Activated CD4-positive, alpha-beta T cell treated with anti-CD3 and anti-CD28 coated beads, Interleukin-2, amount 50 U/mL, for 4 hours (primary cell): Measurements from ENCODE around the gene COG5.

ENCODE experiments used
- DNase-seq, 2 experiments: peaks; one replicate each; pipeline ENCODE4 v3.0.0-alpha.2; 2020

The COG5 gene

DNA sequence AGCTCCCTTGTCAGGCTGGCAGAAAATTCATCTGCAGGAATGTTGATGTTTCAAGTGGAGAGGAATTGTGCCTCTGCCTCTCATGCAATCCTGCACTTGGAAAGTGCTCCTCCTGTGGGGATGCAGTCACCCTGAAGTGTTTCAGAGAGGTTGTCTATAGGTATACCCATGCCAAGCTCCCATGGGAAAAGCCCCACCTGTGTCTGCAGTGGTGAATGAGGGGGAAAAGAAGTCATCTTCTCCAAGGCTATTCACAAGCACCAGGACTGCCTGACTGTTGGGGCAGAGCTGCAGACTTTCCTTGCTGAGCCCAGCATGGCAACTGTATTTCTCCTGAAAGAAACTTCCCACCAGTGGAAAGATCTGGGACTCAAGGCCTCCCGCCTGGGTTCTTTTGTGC, 58.4 kb downstream of the COG5 start:
- DNase-seq = no peak

DNA sequence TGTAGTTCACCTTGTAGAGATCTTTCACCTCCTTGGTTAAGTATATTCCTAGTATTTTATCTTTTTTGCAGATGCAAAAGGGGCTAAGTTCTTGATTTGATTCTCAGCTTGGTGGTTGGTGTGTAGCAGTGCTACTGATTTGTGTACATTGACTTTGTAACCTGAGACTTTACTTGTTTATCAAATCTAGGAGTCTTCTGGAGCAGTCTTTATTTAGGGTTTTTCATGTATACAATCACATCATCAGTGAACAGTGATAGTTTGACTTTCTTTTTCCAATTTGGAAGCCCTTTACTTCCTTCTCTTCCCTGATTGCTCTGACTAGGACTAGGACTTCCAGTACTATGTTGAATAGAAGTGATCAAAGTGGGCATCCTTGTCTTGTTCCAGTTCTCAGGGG, 60.0 kb downstream of the COG5 start:
- no peak for DNase-seq

DNA sequence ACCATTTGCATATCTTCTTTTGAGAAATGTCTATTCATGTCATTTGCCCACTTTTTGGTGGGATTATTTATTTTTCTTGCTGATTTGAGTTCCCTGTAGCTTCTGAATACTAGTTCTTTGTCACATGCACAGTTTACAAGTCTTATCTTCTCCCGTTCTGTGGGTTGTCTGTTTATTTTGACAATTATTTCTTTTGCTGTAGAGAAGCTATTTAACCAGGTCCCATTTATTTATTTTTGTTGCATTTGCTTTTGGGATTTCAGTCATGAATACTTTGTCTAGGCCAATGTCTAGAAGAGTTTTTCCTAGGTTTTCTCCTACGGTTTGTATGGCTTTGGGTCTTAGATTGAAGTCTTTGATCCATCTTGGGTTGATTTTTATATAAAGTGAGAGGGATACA, 60.9 kb downstream of the COG5 start:
- DNase-seq = no peak

DNA sequence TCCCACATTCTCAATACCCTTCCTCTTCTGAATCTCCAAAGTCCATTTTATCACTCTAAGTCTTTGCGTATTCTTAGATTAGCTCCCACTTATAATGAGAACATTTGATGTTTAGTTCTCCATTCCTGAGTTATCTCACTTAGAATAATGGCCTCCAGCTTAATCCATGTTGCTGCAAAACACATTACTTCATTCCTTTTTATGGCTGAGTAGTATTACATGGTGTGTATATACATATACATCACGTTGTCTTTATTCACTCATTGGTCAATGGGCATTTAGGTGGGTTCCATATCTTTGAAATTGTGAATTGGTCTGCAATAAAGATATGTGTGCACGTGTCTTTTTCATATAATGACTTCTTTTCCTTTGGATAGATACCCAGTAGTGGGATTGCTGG, 61.6 kb downstream of the COG5 start:
- no peak for DNase-seq

DNA sequence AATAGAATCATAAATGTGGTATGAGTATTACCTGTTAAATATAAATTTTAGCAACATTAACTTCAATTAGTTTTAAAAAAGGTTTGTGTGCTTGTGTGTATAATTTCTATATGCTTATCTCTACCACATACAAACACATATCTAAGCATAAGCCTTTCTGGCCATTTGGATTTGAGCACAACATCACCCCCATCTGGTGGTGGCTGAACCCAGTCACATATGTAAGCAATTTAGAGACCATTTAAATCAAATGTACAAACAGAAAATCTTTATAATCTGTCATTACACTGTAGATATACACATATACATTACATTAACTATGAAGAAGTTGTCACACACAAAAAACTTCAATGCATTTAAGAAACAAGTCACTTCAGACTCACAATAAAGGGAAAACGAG, 62.1 kb downstream of the COG5 start:
- peak in 1 of 2 experiments; percentile 7 for DNase-seq

DNA sequence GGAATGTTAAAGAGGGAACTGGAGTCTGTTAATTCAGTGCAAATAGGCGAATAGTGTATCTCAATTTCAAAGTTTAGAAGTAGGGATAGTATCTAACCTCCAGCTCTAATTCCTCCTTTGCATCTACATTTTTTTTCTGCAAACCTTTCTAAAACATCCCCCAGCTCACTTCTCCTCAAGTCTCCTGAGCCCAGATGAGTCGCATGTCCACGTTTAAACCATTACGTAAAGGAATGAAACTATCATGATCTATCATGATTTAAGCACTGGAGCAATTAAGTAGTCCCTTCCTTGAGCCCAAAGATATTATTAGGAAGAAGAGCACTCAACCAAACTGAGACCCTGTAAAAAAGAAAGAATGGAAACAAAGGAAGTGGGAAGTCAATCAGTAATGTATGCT, 64.0 kb downstream of the COG5 start:
- no peak for DNase-seq

DNA sequence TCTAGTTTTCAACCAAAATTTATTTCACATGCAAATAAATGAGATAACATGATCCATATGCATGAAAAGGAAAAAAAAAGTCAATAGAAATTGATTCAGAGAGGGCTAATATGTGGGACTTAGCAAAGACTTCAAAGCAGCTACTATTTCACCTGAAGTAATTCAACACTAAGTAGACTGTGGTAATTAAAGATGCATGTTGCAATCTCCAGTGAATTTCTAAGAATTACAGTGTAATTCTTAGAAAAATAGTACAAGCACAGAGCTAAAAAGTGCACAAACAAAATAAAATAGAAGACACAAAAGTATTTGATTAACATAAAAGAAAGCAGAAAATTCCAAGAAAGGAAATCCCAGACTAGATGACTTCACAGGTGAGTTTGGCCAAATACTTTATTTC, 68.2 kb downstream of the COG5 start:
- no peak for DNase-seq

DNA sequence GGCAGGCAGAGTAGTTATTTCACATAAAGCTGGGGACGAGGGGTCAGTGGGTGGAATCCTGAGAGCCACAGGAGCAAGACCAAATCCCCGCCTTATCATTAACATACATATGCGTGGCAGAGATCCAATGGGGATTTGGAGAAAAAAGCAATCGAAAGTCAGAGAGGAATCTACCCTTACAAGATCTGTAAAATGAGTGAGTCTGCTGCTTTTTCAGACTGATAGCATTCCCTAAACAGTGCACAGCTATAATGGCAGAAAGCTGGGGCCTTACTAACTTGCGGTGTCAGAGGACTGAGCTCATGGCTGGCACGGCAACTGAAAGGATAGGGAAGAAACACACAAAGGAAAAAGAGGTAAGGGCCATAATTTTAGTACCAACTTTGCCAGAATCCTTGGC, 68.8 kb downstream of the COG5 start:
- no peak for DNase-seq

DNA sequence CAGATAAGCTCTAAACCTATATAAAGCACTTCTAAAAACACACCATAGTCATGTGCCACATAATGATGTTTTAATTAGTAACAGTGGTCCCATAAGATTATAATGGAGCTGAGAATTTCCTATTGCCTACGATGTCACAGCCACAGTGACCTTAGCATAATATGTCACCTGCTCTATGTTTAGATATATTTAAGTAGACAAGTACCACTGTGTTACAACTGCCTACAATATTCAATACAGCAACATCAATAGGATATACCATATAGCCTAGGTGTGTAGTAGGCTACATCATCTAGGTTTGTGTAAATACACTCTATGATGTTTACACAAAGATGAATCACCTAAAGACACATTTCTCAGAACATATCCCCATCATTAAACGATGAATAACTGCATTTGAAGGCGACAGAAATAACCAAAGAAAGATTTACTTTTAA, 69.4 kb downstream of the COG5 start:
- DNase-seq = no peak

DNA sequence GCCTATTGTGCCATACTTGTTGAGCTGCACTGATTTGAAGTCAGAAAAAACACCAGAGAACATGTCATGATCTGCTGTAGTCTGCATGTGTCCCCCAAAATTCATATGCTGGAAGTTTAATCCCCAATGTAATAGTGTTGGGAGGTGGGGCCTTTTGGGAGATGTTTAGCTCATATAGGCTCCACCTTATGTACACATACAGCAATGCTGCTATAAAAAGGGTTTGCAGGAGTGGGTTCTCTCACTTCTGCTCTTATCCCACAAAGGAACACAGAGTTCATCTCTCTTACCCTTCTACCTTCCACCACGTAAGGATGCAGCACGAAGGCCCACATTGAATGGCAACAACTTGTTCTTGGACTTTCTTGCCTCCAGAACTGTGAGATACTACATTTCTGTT, 70.8 kb downstream of the COG5 start:
- no peak for DNase-seq

DNA sequence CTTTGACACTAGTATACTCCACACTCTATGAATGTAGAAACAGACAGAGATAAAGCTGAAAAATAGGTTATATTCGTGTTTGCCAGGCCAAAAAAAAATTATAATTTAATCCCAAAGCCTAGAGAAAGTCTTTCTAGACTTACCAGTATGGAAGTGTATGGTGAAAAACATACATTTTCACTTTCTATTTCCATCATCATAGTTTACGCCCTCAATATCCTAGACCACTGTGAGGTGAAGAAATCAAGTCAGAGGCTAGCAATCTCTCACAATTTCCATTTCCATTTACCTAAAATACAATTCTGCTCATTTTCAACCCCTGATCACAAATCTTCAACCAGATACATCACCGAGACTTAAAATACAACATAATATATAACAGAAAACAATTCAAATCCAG, 77.7 kb downstream of the COG5 start:
- no peak for DNase-seq

DNA sequence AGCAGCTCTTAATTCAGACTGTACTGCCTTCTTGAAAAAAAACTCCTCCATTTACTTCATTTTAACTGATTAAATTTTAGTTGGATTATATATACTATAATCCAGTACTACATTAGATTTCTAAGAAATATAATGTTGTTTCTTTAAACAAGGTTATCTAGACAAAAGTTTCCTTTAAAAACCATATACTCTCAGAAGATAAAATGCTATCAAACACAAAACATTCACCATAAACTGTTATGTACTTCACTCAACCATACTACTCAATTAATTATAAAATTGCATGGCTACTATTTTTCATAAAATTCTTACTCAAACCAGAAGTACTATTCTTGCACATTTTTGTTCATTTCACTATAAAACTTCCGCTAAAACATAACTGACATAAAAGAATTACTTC, 81.1 kb downstream of the COG5 start:
- no peak for DNase-seq

DNA sequence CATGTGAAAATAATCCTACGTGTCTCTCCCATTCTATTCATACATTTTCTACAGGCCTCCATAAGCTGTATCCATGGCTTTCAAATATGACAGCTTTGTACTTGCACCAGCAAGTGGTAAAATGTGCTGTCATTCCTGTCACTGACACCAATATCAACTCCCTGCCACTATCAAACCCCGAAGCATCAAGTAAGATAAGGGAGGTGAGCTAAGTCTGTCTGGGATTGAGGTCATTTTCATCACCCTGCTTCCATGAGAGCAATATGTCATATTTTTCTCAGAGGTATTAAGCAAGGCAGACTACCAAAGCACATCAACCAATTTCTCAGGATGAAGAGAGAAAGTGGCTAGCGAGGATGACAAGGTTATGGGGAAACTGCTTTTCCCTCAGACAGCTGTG, 82.8 kb downstream of the COG5 start:
- no peak for DNase-seq

DNA sequence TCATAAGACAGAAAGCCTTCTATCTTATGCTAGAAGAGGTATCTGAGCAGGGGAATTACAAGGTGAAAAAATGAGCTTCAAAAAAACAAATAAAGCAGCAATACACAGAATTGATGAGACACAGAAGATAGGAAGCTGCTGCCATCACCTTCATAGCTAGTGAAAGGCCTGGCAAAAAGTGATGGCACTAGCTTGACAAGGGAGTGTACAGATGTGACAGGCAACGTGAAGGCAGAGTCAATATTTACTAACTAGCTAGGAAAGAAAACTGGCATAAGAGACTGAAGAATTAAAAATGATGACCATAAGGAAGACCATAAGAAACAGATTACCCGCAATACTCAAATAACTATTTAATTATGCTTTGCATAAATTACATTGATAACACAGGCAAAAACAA, 84.4 kb downstream of the COG5 start:
- no peak for DNase-seq

DNA sequence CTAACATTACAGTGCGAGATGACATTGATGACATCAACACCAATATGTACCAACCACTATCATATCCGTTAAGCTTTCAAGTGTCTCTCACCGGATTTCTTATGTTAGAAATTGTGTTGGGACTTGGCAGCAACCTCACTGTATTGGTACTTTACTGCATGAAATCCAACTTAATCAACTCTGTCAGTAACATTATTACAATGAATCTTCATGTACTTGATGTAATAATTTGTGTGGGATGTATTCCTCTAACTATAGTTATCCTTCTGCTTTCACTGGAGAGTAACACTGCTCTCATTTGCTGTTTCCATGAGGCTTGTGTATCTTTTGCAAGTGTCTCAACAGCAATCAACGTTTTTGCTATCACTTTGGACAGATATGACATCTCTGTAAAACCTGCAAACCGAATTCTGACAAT, 89.6 kb downstream of the COG5 start:
- no peak for DNase-seq

DNA sequence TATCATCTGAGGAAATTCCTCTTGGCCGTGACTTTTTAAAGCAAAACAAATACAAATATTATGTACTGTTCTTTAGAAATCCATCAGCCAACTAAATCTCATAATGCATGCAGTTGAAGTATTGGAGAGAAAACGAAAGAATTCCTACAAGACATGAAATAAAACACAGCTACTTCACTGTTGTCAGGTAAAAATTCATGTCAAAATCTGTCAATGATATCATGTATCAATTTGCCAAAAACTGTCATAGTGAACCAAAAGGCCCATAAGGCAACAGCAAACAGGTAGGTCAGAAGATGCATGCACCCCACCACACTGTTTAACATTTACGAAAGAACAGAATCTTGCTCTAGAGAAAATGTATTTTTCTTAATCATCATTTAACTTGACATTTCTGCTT, 91.6 kb downstream of the COG5 start:
- DNase-seq = no peak

DNA sequence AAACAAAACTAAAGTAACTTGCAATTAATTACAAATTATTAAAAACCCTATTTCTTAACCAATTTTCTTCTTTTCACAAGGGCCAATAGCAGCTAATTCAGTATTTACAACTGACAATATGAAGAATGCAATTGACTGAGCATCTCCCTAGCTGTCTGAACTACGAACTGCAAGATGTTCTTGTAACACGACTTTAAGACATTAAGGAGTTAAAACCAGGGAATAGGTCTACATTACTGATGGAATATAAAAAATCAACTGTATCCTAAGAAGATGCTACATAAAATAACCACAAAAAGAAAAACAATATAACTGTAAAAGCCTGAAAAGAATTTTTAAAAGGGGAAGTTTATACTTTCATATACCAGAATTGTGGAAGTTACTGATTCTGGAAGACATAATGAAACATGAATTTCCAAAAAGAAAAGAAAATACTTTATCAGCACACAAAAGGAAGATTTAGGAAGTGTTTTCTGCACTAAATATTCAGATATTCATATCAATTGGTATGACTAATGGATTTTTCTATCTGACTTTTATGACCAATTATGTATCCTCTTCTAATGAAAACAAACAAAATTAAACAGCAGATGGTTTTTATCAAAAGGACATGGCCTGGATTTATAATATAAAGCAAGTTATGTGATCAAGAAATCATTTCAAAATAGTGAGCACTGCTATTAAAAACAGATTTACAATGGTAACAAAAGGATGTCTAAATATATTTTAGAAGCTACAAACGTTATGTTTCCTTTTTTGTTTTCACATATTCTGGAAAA, 92.2 kb downstream of the COG5 start:
- no peak for DNase-seq

DNA sequence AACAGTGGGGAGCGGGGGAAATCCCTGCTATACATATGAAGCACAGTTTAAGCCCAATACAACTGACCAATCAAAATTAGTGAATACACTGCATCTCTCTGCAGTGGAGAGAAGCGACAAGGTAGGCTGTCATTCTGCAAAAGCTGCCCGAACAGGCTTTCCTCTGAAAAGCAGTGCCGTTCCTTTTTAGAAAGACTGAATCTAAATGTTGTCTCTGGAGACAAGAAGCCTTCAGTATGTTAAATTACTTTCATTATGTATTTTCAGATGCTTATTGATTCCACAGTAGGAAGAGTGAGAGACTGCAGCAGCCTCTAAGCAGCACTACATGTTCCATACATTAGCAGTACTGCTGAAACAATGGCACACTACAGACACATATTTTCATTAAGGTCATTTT, 93.8 kb downstream of the COG5 start, which contains the start of gene GPR22:
GPR22 (plus strand) TSS at position 129 of the 400 bp plus-strand sequence. CDS start 4,004 bp downstream, outside the sequence.
- no peak for DNase-seq

DNA sequence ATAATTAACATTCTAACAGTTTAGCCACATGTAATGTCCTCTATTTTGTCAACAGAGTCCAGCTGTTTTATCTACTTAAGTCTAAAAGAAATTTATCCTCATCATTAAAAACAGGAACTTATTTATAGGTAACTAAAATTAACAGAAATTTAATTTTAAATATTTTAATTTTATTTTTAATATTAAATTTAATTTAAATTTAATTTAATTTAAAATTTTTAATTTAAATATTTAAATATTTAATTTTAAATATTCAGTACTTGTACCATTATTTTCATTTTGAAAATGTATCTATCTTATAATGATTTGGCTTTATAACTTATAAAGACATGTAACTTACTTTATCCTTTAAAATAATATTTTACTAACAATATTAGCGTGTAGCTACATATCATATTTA, 94.9 kb downstream of the COG5 start:
- DNase-seq = no peak

DNA sequence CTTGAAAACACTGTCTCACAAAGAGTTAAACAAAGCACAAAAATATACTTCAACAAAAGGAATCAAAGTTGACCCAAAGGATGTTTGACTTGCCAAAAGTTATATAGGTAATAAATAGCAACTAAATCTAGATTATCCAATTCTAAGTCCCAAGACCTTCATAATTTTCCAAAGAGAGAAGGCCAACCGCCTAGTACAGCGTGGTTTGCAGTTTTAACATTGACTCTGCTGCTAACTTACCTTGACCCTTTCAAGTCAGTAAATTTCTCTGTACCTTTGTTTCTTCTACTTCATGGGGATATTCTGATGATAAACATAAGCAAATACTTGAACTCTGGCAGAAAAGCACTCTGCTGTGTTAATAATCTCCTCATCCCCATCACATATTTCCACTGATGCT, 95.7 kb downstream of the COG5 start:
- DNase-seq = no peak

DNA sequence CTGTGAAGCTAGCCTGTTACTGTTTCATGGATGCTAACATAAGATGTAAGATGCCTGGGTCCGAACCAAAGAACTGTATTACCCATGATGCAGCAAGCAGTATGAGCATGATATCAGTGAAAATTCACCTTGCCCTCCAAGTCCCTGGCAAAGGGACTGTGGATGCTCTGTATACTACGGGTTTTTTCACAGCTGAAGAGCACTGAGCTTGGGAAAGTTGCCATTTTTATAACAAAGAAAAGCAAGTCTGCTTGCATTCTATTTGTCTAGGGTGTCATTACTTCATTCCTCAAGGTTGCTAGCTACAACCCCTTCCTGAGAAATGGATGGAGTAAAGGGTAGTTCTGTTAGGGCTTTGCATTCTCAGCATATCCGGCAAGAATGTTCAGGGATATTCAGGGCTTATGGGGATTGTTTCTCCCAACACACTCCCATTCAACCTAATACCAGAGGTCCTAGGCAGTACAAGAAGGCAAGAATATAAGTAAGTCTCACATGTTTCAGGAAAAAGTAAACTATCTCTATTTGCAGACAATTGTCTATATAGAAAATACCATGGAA, 99.0 kb downstream of the COG5 start:
- DNase-seq = no peak

DNA sequence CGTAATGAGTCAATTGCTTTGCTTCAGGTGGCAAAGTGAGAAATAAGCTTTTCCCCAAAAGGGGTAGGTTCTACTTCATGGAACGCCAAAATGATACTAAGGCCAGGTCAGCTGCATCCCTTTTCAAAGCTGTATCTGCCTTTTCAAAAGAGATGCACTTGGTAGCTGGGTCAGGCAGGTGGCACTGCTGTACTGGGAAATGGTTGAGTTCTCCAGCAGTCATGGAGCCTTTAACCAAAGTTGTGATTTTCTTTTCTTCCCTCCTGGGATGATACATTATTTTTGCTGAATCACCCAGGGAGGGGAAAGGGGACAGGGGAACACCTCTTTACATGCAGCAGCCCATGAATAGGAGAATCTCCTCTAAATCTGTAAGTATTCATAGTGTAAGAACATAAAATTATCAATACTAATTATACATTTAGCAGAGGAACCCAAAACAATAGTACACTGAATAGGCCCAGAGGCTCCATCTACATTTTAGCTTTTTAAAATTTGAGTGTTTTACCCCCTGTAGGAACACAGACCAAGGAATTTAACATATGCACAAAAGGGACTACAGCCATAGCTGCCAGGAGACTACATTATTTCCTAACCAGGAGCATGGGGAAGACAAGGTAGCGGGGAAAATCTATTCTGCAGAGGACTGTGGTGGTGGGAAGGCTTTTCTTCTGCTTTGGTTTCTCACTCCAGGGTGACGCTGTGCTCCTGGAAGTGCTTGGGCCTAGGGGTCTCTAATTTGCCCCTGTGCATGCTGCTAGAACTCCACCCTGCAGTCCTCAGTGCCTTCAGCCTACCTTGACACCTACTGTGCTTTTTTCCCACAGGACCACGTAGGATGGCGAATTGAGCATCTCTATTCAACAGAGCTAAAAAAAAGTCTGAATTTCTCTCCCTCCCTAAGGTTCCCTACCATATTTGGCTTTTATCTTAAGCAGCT, 100.3 kb downstream of the COG5 start:
- peak; percentile 23 to 26 for DNase-seq

DNA sequence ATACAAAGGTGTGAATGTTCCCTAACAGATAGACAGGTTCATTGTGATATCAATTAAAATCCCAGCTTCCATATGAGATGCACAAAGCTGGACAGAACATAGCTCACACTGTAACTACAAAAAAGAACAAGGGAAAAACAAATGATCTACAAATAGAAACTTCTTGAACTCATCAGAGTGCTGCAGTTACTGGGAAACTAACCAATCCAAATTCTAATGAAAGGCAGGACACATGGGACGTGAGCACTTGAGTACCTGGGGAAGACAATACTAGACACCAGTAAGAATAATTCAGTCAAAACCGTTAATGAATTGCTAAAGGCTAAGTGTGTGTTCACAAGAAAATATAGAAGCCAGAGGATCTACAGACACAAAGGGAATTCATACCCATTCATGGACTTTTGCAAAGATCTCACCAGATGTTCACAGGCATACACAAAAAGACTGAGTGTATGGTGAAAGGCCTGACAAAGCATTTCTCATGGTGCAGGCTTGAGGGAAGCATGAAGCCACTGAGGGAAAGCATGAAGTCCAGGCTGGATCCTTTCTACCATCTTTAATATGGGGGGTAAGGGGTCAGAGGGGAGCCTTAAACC, 101.7 kb downstream of the COG5 start:
- DNase-seq = no peak
